ENCODE data around the gene RB1. TPM values are rescaled to one million over a fixed set of nuclear protein-coding genes. Genes with fewer than 3 reads are reported as not detected.
"Not testable (repeated sequence)": the region's sequence is repeated elsewhere in the genome, so short reads cannot be mapped to it uniquely, and the experiment has no call there.

The RB1 gene
- total RNA-seq, 1 experiment from 2014 or later: 20.4 TPM

- no peak for DNase-seq (ENCODE audit: low spot score)
Observed at GRCh38 chr13:48448959-48449614, 145.5 kb downstream of the RB1 start.

- DNase-seq (ENCODE audit: low spot score): no peak
Observed at GRCh38 chr13:48449656-48450055, 146.1 kb downstream of the RB1 start.

- not testable (repeated sequence) for DNase-seq (ENCODE audit: low spot score)
Observed at GRCh38 chr13:48451196-48451595, 147.6 kb downstream of the RB1 start.

- DNase-seq (ENCODE audit: low spot score): no peak
Observed at GRCh38 chr13:48456546-48456945, 153.0 kb downstream of the RB1 start.

DNA sequence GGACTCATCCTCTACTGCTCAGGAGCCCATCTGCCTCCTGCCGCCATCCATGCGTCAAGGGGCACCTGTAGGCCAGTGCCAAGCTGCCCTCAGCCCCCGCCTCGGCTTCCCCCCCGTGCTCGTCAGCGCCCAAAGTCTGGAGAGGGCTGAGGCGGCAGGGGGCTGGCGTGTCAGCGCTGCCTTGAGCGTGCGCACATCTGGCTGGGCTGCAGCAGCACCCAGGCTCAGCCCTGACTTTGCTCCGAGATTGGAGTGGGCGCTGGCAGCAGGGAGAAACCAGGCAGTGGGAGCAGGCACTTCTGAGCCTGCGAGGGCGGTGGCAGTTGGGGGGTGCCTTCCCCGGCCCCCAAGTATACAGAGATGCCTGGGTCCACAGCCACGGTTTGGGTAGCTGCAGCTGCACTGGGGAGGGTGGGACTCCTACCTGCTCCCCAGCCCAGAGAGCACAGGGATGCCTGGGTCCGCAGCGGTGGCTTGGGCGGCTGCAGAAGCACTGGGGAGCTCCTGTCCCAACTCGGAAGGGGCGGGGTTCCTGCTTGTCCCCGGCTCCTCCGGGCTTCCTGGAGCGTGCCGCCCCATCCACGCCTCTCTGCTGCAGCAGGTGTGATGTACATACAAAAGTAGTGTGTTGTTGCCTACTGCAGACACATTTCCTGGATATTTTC is 154.2 kb downstream of the RB1 start:
- DNase-seq (ENCODE audit: low spot score): no peak

GRCh38 chr13:48475230-48475629 is 171.7 kb downstream of the RB1 start:
- no peak for DNase-seq (ENCODE audit: low spot score)

GRCh38 chr13:48476215-48476614 is 172.7 kb downstream of the RB1 start:
- DNase-seq (ENCODE audit: low spot score): no peak

DNA sequence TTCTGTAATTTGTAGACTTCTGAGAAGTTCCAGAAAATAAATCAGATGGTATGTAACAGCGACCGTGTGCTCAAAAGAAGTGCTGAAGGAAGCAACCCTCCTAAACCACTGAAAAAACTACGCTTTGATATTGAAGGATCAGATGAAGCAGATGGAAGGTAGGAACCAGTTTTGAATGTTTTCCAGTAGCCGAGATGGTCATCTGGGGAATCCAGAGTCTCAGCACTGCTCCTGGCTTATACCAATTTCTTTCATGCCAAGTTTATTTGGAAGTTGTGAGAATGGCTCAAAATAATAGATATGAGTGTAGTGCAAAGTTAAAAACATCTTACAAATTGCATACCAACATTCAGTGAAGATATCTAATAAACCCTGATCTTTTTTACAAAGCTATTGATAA is 173.1 kb downstream of the RB1 start:
- DNase-seq (ENCODE audit: low spot score): no peak

- no peak for DNase-seq (ENCODE audit: low spot score)
Observed at GRCh38 chr13:48477191-48477855, 173.8 kb downstream of the RB1 start.

DNA sequence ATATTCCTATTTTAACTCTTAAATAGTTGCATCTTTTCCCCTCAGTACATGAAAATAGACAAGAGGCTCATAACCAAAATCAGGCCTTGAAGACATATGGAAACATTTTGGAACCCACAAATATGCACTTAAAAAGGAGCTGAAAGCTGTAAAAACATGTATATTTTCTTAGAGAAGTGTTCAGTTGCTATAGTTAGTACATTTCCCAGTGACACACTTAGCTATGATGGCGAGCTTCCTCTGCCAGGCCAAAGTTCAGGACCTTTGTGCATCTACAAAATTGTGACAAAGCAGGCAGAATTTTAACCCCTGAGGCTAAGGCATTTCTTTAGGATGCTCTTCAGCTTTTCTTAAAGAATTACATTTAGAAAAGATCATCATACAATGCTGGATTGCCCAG is 174.8 kb downstream of the RB1 start:
- no peak for DNase-seq (ENCODE audit: low spot score)

DNA sequence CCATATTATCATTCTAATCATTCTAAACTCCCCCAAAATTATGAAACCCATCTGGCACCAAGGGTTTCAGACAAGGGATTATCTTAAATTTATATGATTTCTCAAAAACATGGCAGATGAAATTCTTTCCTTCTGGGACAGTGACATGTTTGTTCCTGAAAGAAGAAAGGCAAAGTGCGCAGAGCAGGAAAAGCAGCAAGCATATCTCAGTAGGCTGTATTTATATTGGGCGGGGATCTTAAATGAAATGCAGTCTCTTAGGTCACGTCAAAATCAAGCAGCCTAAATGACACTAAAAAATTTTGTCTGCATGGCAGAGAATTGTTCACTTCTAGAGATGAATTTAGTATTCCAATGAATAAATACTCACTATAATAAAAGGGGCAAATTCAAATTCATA is 180.0 kb downstream of the RB1 start:
- DNase-seq (ENCODE audit: low spot score): no peak

DNA sequence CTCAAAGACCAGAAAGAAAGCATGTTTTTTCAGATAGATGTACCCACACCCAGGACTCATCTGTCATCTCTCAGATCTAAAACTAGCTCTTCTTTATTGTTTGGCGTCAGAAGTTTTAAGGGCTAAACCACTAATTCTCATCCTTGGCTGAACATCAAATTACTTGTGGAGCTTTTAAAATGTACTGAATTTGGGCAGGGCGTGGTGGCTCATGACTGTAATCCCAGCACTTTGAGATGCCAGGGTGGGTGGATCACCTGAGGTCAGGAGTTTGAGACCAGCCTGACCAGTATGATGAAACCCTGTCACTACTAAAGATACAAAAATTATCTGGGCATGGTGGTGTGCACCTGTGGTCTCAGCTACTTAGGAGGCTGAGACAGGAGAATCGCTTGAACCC is 181.9 kb downstream of the RB1 start:
- DNase-seq (ENCODE audit: low spot score): no peak

- DNase-seq (ENCODE audit: low spot score): no peak
Observed at GRCh38 chr13:48486362-48486761, 182.8 kb downstream of the RB1 start.

DNA sequence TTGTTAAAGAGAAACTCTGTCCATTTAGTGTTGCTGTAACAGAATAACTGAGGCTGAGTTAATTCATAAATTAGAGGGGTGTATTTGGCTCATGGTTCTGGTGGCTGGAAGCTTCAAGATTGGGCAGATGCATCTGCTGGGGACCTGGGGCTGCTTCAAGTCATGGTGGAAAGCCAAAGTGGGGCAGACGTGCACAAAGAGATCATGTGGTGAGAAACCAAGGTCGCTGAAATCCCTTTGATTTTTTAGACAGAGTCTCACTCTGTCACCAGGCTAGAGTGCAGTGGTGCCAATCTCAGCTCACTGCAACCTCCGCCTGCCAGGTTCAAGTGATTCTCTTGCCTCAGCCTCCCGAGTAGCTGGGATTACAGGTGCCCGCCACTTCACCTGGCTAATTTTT is 183.3 kb downstream of the RB1 start:
- DNase-seq (ENCODE audit: low spot score): no peak

GRCh38 chr13:48487968-48488367 is 184.4 kb downstream of the RB1 start:
- no peak for DNase-seq (ENCODE audit: low spot score)

- DNase-seq (ENCODE audit: low spot score): no peak
Observed at GRCh38 chr13:48488995-48489394, 185.4 kb downstream of the RB1 start.

DNA sequence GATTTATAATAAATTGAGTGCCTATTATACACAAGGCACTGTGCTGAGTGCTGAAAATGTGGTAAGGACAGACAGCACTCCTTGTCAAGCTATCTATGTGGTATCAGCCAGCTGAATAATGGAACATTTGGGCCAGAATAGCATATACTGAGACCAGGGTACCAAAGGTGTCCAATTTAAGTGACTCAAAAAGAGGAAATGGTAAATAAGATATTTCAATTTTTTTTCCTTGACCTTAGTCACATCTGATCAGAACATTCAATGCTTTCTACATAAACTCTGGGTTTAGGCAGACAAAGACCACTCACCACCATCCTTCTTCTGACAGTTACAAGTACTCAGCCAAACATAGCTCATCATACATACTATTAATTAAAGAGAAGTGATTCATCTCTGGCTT is 186.1 kb downstream of the RB1 start:
- DNase-seq (ENCODE audit: low spot score): no peak

- no peak for DNase-seq (ENCODE audit: low spot score)
Observed at GRCh38 chr13:48490241-48490640, 186.7 kb downstream of the RB1 start.

DNA sequence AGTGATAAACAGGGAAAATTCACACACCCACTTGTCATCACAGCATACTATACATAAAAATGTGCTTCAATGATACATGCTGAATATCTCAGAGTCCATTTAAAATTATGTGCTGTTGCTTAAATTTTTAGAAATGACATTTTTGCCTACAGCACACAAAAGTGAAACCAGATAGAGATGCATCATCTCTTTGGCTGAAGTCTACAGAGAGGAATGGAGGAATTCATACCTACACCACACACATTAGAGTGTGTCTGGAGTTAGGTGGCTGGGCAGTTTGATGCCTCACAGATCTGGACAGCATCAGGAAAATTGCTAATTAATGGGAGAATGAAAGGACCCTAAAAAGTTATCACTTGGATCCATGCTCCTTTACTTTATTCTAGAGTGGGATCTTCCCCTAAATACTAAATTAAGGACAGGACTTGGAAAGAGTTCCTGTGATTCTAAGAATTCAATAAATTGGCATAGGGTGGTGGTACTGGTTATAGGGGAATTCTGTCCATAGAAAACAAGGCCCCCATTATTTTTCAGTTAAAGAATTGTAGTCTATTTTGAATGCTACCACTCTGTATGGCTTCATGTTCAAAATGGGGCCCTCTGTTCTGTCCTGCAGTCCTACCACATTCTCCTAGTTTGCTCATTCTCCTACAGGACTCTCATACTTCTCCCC is 188.0 kb downstream of the RB1 start:
- DNase-seq (ENCODE audit: low spot score): no peak

DNA sequence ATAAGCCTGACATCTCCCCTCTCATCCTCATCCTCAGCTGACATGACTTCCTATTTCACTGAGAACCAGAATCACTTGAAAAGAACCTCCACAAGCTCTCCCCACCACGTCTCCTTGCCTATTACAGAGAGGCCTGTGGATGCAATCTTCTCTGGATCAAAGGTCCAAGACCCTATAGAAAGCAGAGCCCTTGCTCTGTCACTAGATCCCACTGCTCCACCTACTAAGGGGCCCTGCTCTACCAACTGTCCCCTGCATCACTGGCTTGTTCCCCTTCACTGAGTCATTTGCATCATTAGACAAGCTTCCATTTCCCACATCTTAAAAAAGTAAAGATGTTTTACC is 188.5 kb downstream of the RB1 start:
- DNase-seq (ENCODE audit: low spot score): no peak

- DNase-seq (ENCODE audit: low spot score): no peak
Observed at GRCh38 chr13:48492470-48493065, 189.0 kb downstream of the RB1 start.

DNA sequence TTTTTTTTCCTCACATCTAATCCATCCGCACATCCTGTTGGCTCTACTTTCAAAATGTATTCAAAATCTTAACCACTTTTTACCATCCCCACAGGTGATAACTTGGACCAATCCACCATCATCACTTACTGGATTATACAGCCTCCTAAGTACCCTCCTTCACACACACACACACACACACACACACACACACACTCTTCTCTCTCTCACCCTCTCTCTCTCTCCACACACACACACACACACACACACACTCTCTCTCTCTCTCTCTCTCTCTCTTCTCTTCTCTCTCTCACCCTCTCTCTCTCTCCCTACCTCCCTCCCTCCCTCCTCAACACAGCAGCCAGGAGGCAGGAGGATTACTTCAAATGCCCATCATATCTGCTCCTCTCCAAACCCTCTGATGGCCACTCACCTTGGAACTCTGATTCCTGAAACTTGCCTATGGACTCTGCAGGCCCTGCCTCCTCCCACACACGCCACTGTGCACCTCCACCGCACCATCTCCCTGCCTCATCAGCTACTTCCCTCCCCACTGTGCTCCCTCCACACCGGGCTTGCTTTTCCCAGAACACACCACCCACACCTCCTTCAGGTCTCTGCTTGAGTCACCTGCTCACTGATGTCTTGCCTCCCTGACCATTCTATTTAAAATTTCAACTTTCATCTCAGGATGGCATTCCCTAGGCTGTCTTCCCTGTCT is 189.7 kb downstream of the RB1 start:
- no peak for DNase-seq (ENCODE audit: low spot score)
